H1 (cell line): ENCODE measurements around the gene AFF1. TPM values are rescaled to one million over a fixed set of nuclear protein-coding genes. Genes with fewer than 3 reads are reported as not detected.

Experiments
- CTCF ChIA-PET: fragments of 300-600 bp; sonication (Branson Sonifier 250); formaldehyde crosslinking; loops from one replicate; lab custom pipeline; 2021; ENCODE audit not compliant: partially characterized antibody; lab: Charles Lee
- POLR2A ChIA-PET: fragments of 300-600 bp; sonication (Branson Sonifier 250); formaldehyde crosslinking; loops from one replicate; lab custom pipeline; 2021; ENCODE audit warnings: inconsistent platforms; ENCODE audit not compliant: partially characterized antibody; lab: Charles Lee
- DNase-seq, 2 experiments: peaks; one replicate each; pipeline versions ENCODE4 v3.0.0 to v3.0.0-alpha.2; 2010 to 2022; ENCODE audit warnings: low spot score in 2 of 2, low read depth in 1 of 2, mixed read lengths in 1 of 2
- FAIRE-seq: peaks from 2 replicates; lab custom pipeline; 2011; peaks lifted over from hg19 to GRCh38; lab: Jason Lieb, UNC
- H2AFZ ChIP-seq: 2 replicates; pipeline ENCODE4 v1.8.1; 2012; ENCODE audit warnings: low read length, inconsistent platforms
- H2AK5ac ChIP-seq: 2 replicates; pipeline ENCODE4 v1.6.1; 2013; ENCODE audit warnings: low read depth, low read length
- H2BK120ac ChIP-seq: replicated peaks from 2 replicates; pipeline ENCODE3; 2013; ENCODE audit warnings: low read depth, low read length, inconsistent platforms
- H2BK12ac ChIP-seq: 2 replicates; pipeline ENCODE4 v1.6.1; 2013; ENCODE audit warnings: low read depth, low read length
- H2BK15ac ChIP-seq: 2 replicates; pipeline ENCODE4 v1.6.1; 2013; ENCODE audit warnings: low read length
- H2BK20ac ChIP-seq: 2 replicates; pipeline ENCODE4 v1.6.1; 2013; ENCODE audit warnings: low read length
- H2BK5ac ChIP-seq: 2 replicates; pipeline ENCODE4 v1.6.1; 2013; ENCODE audit warnings: low read depth, low read length
- H3K14ac ChIP-seq: 2 replicates; pipeline ENCODE4 v1.6.1; 2013; ENCODE audit warnings: inconsistent platforms; ENCODE audit not compliant: insufficient read length
- H3K18ac ChIP-seq: 2 replicates; pipeline ENCODE4 v1.6.1; 2013; ENCODE audit warnings: low read length; ENCODE audit errors: extremely low read depth
- H3K23ac ChIP-seq: 2 replicates; pipeline ENCODE4 v1.6.1; 2013; ENCODE audit warnings: inconsistent platforms; ENCODE audit not compliant: insufficient read length
- H3K23me2 ChIP-seq: 2 replicates; pipeline ENCODE4 v1.6.1; 2013; ENCODE audit warnings: low read depth, low read length
- H3K27ac ChIP-seq: 2 replicates; pipeline ENCODE4 v1.6.1; 2011; ENCODE audit warnings: low read depth, low read length, inconsistent platforms
- H3K27me3 ChIP-seq, 4 experiments: replicated peaks in 1 of 4; 1 replicate in 1 of 4; 2 replicates in 3 of 4; pipeline versions ENCODE4 v1.6.1 to v1.8.1; 2011 to 2013; ENCODE audit warnings: low read length in 3 of 4, mild to moderate bottlenecking in 3 of 4, inconsistent platforms in 2 of 4, mixed read lengths in 2 of 4, moderate library complexity in 1 of 4; ENCODE audit not compliant: control insufficient read depth in 3 of 4, insufficient read depth in 3 of 4; ENCODE audit errors: extremely low read depth in 1 of 4
- H3K36me3 ChIP-seq, 4 experiments: 2 replicates each; pipeline versions ENCODE4 v1.6.1 to v1.8.1; 2011 to 2013; ENCODE audit warnings: mild to moderate bottlenecking in 4 of 4, low read length in 3 of 4, moderate library complexity in 2 of 4, control low read depth in 1 of 4, inconsistent platforms in 1 of 4; ENCODE audit not compliant: insufficient read depth in 4 of 4, control insufficient read depth in 2 of 4
- H3K4ac ChIP-seq: replicated peaks from 2 replicates; pipeline ENCODE3; 2013; ENCODE audit warnings: low read length, low read depth, mixed read lengths, inconsistent platforms; ENCODE audit not compliant: insufficient read length
- H3K4me1 ChIP-seq, 4 experiments: replicated peaks in 1 of 4; 1 replicate in 1 of 4; 2 replicates in 3 of 4; pipeline versions ENCODE4 v1.6.1 to v1.8.1; 2011 to 2013; ENCODE audit warnings: low read length in 3 of 4, inconsistent platforms in 2 of 4, mixed read lengths in 1 of 4; ENCODE audit not compliant: insufficient read depth in 4 of 4, control insufficient read depth in 3 of 4
- H3K4me2 ChIP-seq, 2 experiments: 2 replicates each; pipeline versions ENCODE4 v1.6.1 to v1.8.1; 2011 to 2013; ENCODE audit warnings: low read depth in 2 of 2, low read length in 2 of 2, control low read depth in 1 of 2, inconsistent platforms in 1 of 2, mild to moderate bottlenecking in 1 of 2; ENCODE audit not compliant: insufficient read depth in 1 of 2
- H3K4me3 ChIP-seq, 4 experiments: fragments of 200-600, 300-600 bp in 1 of 4; sonication (generic), shearing (Covaris generic), sonication (Bioruptor Twin) in 1 of 4; 2 replicates each; pipeline versions ENCODE4 v1.5.1 to v1.8.1; 2011 to 2016; ENCODE audit warnings: low read length in 4 of 4, low read depth in 3 of 4, control low read depth in 2 of 4, inconsistent platforms in 2 of 4, mild to moderate bottlenecking in 2 of 4, mixed read lengths in 1 of 4, moderate library complexity in 1 of 4; ENCODE audit not compliant: insufficient read depth in 2 of 4; ENCODE audit errors: extremely low read depth in 1 of 4
- H3K56ac ChIP-seq: replicated peaks from 2 replicates; pipeline ENCODE3; 2013; ENCODE audit warnings: low read depth, mild to moderate bottlenecking, mixed read lengths, low read length, inconsistent platforms; ENCODE audit not compliant: insufficient read length
- H3K79me1 ChIP-seq: 2 replicates; pipeline ENCODE4 v1.6.1; 2013; ENCODE audit warnings: low read depth, low read length, control low read depth
- H3K79me2 ChIP-seq, 2 experiments: 2 replicates each; pipeline versions ENCODE4 v1.6.1 to v1.8.1; 2012 to 2013; ENCODE audit warnings: low read length in 2 of 2, mild to moderate bottlenecking in 2 of 2, inconsistent platforms in 1 of 2; ENCODE audit not compliant: insufficient read depth in 2 of 2, control insufficient read depth in 1 of 2
- H3K9ac ChIP-seq, 4 experiments: replicated peaks in 1 of 4; 1 replicate in 1 of 4; 2 replicates in 3 of 4; pipeline versions ENCODE4 v1.6.1 to v1.8.1; 2011 to 2013; ENCODE audit warnings: low read depth in 3 of 4, low read length in 3 of 4, control low read depth in 2 of 4, mild to moderate bottlenecking in 2 of 4, moderate library complexity in 2 of 4, inconsistent platforms in 1 of 4; ENCODE audit errors: extremely low read depth in 1 of 4
- H3K9me3 ChIP-seq, 2 experiments: 2 replicates each; pipeline versions ENCODE4 v1.6.1 to v1.8.1; 2012 to 2013; ENCODE audit warnings: mild to moderate bottlenecking in 2 of 2, moderate library complexity in 2 of 2, control low read depth in 1 of 2, inconsistent platforms in 1 of 2, low read depth in 1 of 2, low read length in 1 of 2, mixed read lengths in 1 of 2; ENCODE audit not compliant: insufficient read depth in 2 of 2
- H4K20me1 ChIP-seq, 2 experiments: replicated peaks in 1 of 2; 2 replicates each; pipeline versions ENCODE3 to v1.8.1; 2011 to 2013; ENCODE audit warnings: inconsistent platforms in 2 of 2, low read length in 2 of 2, mild to moderate bottlenecking in 1 of 2; ENCODE audit not compliant: insufficient read depth in 2 of 2, control insufficient read depth in 1 of 2
- H4K5ac ChIP-seq: 2 replicates; pipeline ENCODE4 v1.6.1; 2013; ENCODE audit warnings: low read length, low read depth, mixed read lengths, inconsistent platforms; ENCODE audit not compliant: insufficient read length
- H4K8ac ChIP-seq: 2 replicates; pipeline ENCODE4 v1.8.0; 2013; ENCODE audit warnings: mild to moderate bottlenecking, moderate library complexity, low read length, inconsistent platforms; ENCODE audit not compliant: insufficient read depth; ENCODE audit errors: extremely low read depth
- H4K91ac ChIP-seq: replicated peaks from 2 replicates; pipeline ENCODE3; 2013; ENCODE audit warnings: low read length, mixed read lengths, inconsistent platforms; ENCODE audit not compliant: insufficient read length
- CHD2 ChIP-seq: IDR thresholded peaks from 2 replicates; pipeline ENCODE4 v1.6.1; 2012; ENCODE audit warnings: low read length, improper control_type of control experiment
- SP1 ChIP-seq: IDR thresholded peaks from 2 replicates; pipeline ENCODE4 v1.6.1; 2011; ENCODE audit warnings: low read depth, low read length
- TBP ChIP-seq: IDR thresholded peaks from 2 replicates; pipeline ENCODE4 v1.6.1; 2011; ENCODE audit warnings: low read depth, low read length, improper control_type of control experiment
- WGBS, 2 experiments: shearing (Covaris generic) in 1 of 2; methylation state at CpG; one replicate each; pipeline versions ENCODE4 v1.1.6 to v1.1.7; 2013 to 2015; ENCODE audit warnings: low lambda C conversion rate in 2 of 2, mixed read lengths in 2 of 2, inconsistent platforms in 1 of 2, low coverage in 1 of 2, missing lambda C conversion rate in 1 of 2; ENCODE audit not compliant: insufficient replicate concordance in 2 of 2, insufficient coverage in 1 of 2, insufficient read length in 1 of 2; ENCODE audit errors: extremely low coverage in 1 of 2, missing lambda C conversion rate in 1 of 2; 5-methylcytosine and 5-hydroxymethylcytosine counted together
- polyA plus RNA-seq, 7 experiments: library from polyadenylated mRNA; depleted of rRNA in 3 of 7; stranded (reverse) in 5 of 7; unstranded in 2 of 7; fragments of >200 nt in 5 of 7; fragments of 200-250 nt in 2 of 7; gene quantifications; 1 replicate in 5 of 7; 2 replicates in 1 of 7; 4 replicates in 1 of 7; pipeline versions ENCODE4 v1.2.1 to v1.2.3, GENCODE V29; 2011 to 2013; ENCODE audit warnings: missing spikeins in 2 of 7, mixed read lengths in 2 of 7
- total RNA-seq: library from RNA; stranded (reverse); fragmentation: NEBNext Ultra II Directional; extraction: Animal tissue kit (Norgen Biotek cat#: 25700); gene quantifications from 2 replicates; pipeline ENCODE4 v1.2.1, GENCODE V29; 2021
- TF ChIP-seq, protein P1 (sequence below), 3 experiments: IDR thresholded peaks; 1 replicate in 2 of 3; 2 replicates in 1 of 3; pipeline versions ENCODE4 v1.5.1 to v1.6.1; 2011; ENCODE audit warnings: low read length in 3 of 3, mild to moderate bottlenecking in 3 of 3, inconsistent platforms in 2 of 3, low read depth in 1 of 3, moderate library complexity in 1 of 3; ENCODE audit not compliant: insufficient read depth in 1 of 3; ENCODE audit errors: control extremely low read depth in 1 of 3

The AFF1 gene
- total and polyA plus RNA-seq, 2 of the 8 experiments (the other 6 are each of a cell fraction or from before 2014, with no cell fraction given), result 14.8 to 85.5 TPM

DNA sequence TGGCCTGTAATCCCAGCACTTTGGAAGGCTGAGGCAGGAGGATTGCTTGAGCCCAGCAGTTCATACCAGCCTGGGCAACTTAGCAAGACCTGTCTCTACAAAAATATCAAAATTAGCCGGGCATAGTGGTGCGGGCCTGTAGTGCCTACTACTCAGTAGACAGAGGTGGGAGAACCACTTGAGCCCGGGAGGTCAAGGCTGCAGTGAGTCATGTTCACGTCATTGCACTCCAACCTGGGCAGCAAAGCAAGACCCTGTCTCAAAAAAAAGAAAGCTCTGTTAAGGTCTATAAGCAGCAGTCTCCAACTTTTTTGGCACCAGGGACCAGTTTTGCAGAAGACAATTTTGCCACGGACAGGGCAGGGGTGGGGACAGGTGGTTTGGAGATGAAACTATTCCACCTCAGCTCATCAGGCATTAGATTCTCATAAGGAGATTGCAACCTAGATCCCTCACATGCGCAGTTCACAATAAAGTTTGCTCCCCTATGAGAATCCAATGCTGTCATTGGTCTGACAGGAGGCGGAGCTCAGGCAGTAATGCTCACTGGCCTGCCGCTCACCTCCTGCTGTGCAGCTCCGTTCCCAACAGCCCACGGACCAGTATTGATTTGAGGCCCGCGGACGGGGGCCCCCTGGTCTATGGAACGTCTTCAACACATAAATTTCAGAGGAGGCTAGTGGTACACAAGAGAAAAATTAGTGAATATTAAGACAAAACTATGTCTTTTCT is 217.7 kb downstream of the AFF1 start:
- H3K9me3 ChIP-seq, result no peaks in the 10 kb centered on the region

More for the DNA sequence above, 217.7 kb downstream of the AFF1 start:
- H3K14ac ChIP-seq, result no peak overlapping the region
- no peaks in the 10 kb centered on the region for H3K79me2 ChIP-seq
- no peak overlapping the region for H4K8ac ChIP-seq
- H2BK20ac ChIP-seq, result no peak overlapping the region
- CTCF ChIA-PET, result interaction anchor here (0.6 to 3.5 kb wide), 17 partner anchors 9 to 1507 kb away, joined by 3 to 40 read pairs (median 4); no protein-coding TSS in a partner anchor
- TF ChIP-seq SP1 (no peak), CHD2 (no peak), TBP (no peak)
- TF ChIP-seq, protein P1, sequence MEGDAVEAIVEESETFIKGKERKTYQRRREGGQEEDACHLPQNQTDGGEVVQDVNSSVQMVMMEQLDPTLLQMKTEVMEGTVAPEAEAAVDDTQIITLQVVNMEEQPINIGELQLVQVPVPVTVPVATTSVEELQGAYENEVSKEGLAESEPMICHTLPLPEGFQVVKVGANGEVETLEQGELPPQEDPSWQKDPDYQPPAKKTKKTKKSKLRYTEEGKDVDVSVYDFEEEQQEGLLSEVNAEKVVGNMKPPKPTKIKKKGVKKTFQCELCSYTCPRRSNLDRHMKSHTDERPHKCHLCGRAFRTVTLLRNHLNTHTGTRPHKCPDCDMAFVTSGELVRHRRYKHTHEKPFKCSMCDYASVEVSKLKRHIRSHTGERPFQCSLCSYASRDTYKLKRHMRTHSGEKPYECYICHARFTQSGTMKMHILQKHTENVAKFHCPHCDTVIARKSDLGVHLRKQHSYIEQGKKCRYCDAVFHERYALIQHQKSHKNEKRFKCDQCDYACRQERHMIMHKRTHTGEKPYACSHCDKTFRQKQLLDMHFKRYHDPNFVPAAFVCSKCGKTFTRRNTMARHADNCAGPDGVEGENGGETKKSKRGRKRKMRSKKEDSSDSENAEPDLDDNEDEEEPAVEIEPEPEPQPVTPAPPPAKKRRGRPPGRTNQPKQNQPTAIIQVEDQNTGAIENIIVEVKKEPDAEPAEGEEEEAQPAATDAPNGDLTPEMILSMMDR (IDR thresholded peaks at IDR 0.05; ENCODE audit: control extremely low read depth in 1 of 3, insufficient read depth in 1 of 3, low read depth in 1 of 3, low read length in 3 of 3), result no peak
- H3K79me1 ChIP-seq, result no peaks in the 10 kb centered on the region
- no peak overlapping the region for H2AK5ac ChIP-seq
- WGBS, 2 experiments, result 85% methylated on average over 14 of the region's 14 CpGs; no CpG with 5 or more reads in 1 of the 2 experiments
- no peak overlapping the region for H3K27ac ChIP-seq
- H3K4ac ChIP-seq, result no peak overlapping the region
- no peaks in the 10 kb centered on the region for H3K36me3 ChIP-seq
- no peak overlapping the region for H4K5ac ChIP-seq
- H2BK5ac ChIP-seq, result no peak overlapping the region
- FAIRE-seq (no peak), DNase-seq (no peak)
- H3K23ac ChIP-seq, result no peak overlapping the region
- H3K4me2 ChIP-seq, result no peak overlapping the region
- no peaks in the 10 kb centered on the region for H4K20me1 ChIP-seq
- H3K4me3 ChIP-seq, result no peak overlapping the region
- no peaks in the 10 kb centered on the region for H3K23me2 ChIP-seq
- POLR2A ChIA-PET, result no interaction called here
- no peaks in the 10 kb centered on the region for H3K4me1 ChIP-seq
- no peak overlapping the region for H2BK15ac ChIP-seq
- no peak overlapping the region for H2BK12ac ChIP-seq
- no peaks in the 10 kb centered on the region for H3K27me3 ChIP-seq
- no peak overlapping the region for H3K56ac ChIP-seq
- H4K91ac ChIP-seq, result no peak overlapping the region
- H2BK120ac ChIP-seq, result no peak overlapping the region
- no peak overlapping the region for H2AFZ ChIP-seq
- no peak overlapping the region for H3K18ac ChIP-seq
- H3K9ac ChIP-seq, result no peak overlapping the region
